Measurements from ENCODE around the gene RHEB. TPM values are rescaled to one million over a fixed set of nuclear protein-coding genes. Genes with fewer than 3 reads are reported as not detected.

Gene RHEB
- total RNA-seq, 2 experiments from 2014 or later: 58.7 to 62.7 TPM

GRCh38 chr7:151423226-151423625, 96.5 kb downstream of the RHEB start:
- Mint-ChIP-seq H3K36me3 (ENCODE audit: low read depth) (no peaks in the 10 kb centered on the region), H3K27me3 (ENCODE audit: low read depth) (no peaks in the 10 kb centered on the region), H3K9me3 (peaks cover 15% of the 10 kb centered on the region), H3K4me3 (no peak overlapping the region), H3K4me1 (ENCODE audit: low read depth) (peaks cover 7% of the 10 kb centered on the region), H3K27ac (no peak overlapping the region)
- CTCF ChIA-PET: interaction anchor here (1.0 kb wide), 1 partner anchor 21 kb away, joined by 3 read pairs; no protein-coding TSS in a partner anchor
- no peak for DNase-seq
- intact Hi-C loops (cut with micrococcal nuclease): no loop called here

DNA sequence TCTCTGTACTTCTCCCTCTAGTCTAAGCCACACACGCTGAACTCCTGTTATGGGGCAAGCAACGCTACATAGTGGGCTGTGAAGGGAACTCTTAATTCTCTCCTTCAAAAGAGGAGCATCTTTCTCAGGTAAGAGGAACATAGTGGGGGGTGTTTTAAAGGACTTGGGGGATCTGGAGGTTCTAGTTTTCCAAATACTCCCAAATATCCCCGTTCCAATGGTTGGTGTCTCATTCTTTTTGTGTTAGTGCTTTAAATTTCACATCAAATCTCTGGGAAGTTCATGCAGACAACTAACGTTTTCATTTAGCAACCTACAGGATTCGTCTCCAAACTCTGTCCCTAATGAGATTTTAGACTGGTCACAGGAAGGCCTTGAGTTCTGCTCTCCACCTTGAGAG, 97.5 kb downstream of the RHEB start:
- no peak for DNase-seq
- no peaks in the 10 kb centered on the region for H3K27me3 Mint-ChIP-seq (ENCODE audit: low read depth)
- peaks cover 17% of the 10 kb centered on the region for H3K9me3 Mint-ChIP-seq
- CTCF ChIA-PET: no interaction called here
- intact Hi-C loops (cut with micrococcal nuclease): no loop called here
- H3K4me1 Mint-ChIP-seq (ENCODE audit: low read depth): no peaks in the 10 kb centered on the region
- H3K4me3 Mint-ChIP-seq: no peak overlapping the region
- H3K27ac Mint-ChIP-seq: no peak overlapping the region
- H3K36me3 Mint-ChIP-seq (ENCODE audit: low read depth): no peaks in the 10 kb centered on the region

DNA sequence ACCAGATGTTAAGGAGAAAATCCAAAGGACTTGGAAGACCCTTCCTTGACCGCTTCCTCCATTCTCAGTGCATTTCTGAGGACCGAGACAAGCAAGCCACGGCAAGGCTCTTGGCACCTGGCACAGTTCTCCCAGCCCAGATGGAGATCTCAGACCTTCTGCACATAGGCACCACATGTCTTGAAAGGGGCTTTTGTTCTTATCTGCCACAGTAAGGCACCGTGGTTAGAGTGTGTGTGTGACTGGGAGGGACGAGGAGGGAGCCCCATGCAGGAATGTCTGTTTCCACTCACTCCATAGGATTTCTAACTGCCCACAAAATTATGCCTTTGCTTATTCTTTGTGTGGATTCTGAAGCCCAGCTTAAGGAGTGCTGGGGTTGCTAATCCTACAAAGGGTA, 99.6 kb downstream of the RHEB start:
- DNase-seq: no peak
- peaks cover 5% of the 10 kb centered on the region for H3K4me1 Mint-ChIP-seq (ENCODE audit: low read depth)
- H3K4me3 Mint-ChIP-seq: no peak overlapping the region
- H3K9me3 Mint-ChIP-seq: peaks cover 17% of the 10 kb centered on the region
- intact Hi-C loops (cut with micrococcal nuclease): no loop called here
- H3K27ac Mint-ChIP-seq: no peak overlapping the region
- CTCF ChIA-PET: interaction anchor here (1.5 kb wide), 1 partner anchor 10 kb away, joined by 3 read pairs; no protein-coding TSS in a partner anchor
- H3K27me3 Mint-ChIP-seq (ENCODE audit: low read depth): no peaks in the 10 kb centered on the region
- no peaks in the 10 kb centered on the region for H3K36me3 Mint-ChIP-seq (ENCODE audit: low read depth)

- peaks cover 29% of the 10 kb centered on the region for H3K4me1 Mint-ChIP-seq (ENCODE audit: low read depth)
- H3K4me3 Mint-ChIP-seq: no peak overlapping the region
- DNase-seq: no peak
- CTCF ChIA-PET: no interaction called here
- intact Hi-C loops (cut with micrococcal nuclease): no loop called here
- H3K36me3 Mint-ChIP-seq (ENCODE audit: low read depth): no peaks in the 10 kb centered on the region
- no peak overlapping the region for H3K27ac Mint-ChIP-seq
- H3K9me3 Mint-ChIP-seq: peaks cover 11% of the 10 kb centered on the region
- H3K27me3 Mint-ChIP-seq (ENCODE audit: low read depth): peaks cover 11% of the 10 kb centered on the region
These were observed 102.8 kb downstream of the RHEB start for GRCh38 chr7:151416941-151417315.

DNA sequence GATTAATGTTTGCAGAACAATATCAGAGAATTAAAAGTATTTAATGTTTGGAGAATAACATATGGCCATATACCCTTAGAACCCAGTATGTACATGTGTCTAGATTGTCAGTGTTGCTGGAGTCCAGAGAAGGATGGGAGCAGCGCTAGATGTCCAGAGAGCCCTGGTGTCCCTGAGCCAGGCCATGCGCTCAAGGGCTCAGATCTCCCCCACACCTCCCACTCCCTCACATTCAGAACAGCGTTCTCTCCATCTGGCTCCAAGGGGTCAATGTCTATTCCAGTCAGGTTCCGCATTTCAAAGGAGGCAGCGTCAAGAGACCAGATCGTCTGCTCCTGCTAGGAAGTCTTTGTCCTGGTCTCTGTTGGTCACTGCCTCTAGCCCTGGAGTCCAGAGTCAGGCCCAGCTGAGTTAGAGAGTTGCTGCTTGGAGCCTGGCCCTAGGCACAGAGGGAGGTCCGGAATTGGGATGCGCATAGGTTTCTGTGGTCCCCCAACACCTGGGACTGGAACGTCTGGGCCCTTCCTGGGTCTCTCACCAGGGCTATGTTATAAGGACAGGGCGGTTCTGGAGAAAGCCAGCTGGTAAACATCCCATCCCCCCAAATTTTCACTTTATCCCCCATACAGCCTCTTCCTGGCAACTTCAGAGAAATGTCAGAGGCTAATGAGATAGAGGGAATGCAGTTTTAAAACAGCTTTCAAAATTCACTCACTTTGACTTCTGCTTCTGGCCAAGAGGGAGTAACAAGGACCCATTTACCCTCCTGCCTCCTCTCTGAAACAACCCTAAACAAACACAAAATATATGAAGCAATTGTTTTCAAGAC, 103.4 kb downstream of the RHEB start:
- peaks cover 32% of the 10 kb centered on the region for H3K4me1 Mint-ChIP-seq (ENCODE audit: low read depth)
- CTCF ChIA-PET: no interaction called here
- DNase-seq: no peak
- no peaks in the 10 kb centered on the region for H3K36me3 Mint-ChIP-seq (ENCODE audit: low read depth)
- H3K4me3 Mint-ChIP-seq: no peak overlapping the region
- H3K27me3 Mint-ChIP-seq (ENCODE audit: low read depth): peaks cover 17% of the 10 kb centered on the region
- H3K27ac Mint-ChIP-seq: no peak overlapping the region
- H3K9me3 Mint-ChIP-seq: peaks cover 10% of the 10 kb centered on the region
- intact Hi-C loops (cut with micrococcal nuclease): no loop called here

Small RNA genes within 50 kb of the gene (microRNA-seq; reads per million reads assigned to microRNA genes)
- gene MIR3907 (ENCODE audit: borderline microRNAs expressed, borderline replicate concordance): not detected

Other genes starting within 250 kb of the RHEB start
- 10 to 100 TPM; 46.6 to 50.3 TPM for gene NUB1, start 178.1 kb downstream of the RHEB start, total RNA-seq
- gene WDR86, start 109.9 kb downstream of the RHEB start, total RNA-seq: not detected
- gene CRYGN, start 79.8 kb downstream of the RHEB start, total RNA-seq: not detected